Endothelial cell (in vitro differentiated cells): ENCODE measurements around the gene UGP2. TPM values are rescaled to one million over a fixed set of nuclear protein-coding genes. Genes with fewer than 3 reads are reported as not detected.

Experiments
- DNase-seq: peaks from one replicate; pipeline ENCODE4 v3.0.0; 2021; ENCODE audit warnings: low spot score
- H3K27ac Mint-ChIP-seq: one replicate; pipeline ENCODE4 v1.8.0; 2021; ENCODE audit warnings: mixed read lengths, inconsistent platforms; ENCODE audit not compliant: unreplicated experiment
- H3K27me3 Mint-ChIP-seq: one replicate; pipeline ENCODE4 v1.8.0; 2021; ENCODE audit warnings: mild to moderate bottlenecking, moderate library complexity, mixed read lengths, inconsistent platforms; ENCODE audit not compliant: unreplicated experiment
- H3K36me3 Mint-ChIP-seq: one replicate; pipeline ENCODE4 v1.8.0; 2021; ENCODE audit warnings: mild to moderate bottlenecking, low read depth, mixed read lengths, inconsistent platforms; ENCODE audit not compliant: unreplicated experiment
- H3K4me1 Mint-ChIP-seq: one replicate; pipeline ENCODE4 v1.8.0; 2021; ENCODE audit warnings: mild to moderate bottlenecking, mixed read lengths, inconsistent platforms; ENCODE audit not compliant: unreplicated experiment
- H3K4me3 Mint-ChIP-seq: one replicate; pipeline ENCODE4 v1.8.0; 2021; ENCODE audit warnings: mild to moderate bottlenecking, mixed read lengths, inconsistent platforms; ENCODE audit not compliant: unreplicated experiment
- H3K9me3 Mint-ChIP-seq: one replicate; pipeline ENCODE4 v1.8.0; 2021; ENCODE audit warnings: mixed read lengths, inconsistent platforms; ENCODE audit not compliant: unreplicated experiment
- CTCF ChIP-seq: fragments of 200-600 bp; sonication (generic); IDR thresholded peaks from one replicate; pipeline ENCODE4 v1.5.0; 2021; ENCODE audit warnings: antibody characterized with exemption; ENCODE audit not compliant: unreplicated experiment
- total RNA-seq: library from RNA; stranded (reverse); fragmentation: NEBNext Ultra II Directional; extraction: Animal tissue kit (Norgen Biotek cat#: 25700); gene quantifications from one replicate; pipeline ENCODE4 v1.2.1, GENCODE V29; 2021; ENCODE audit not compliant: unreplicated experiment

The UGP2 gene
- total RNA-seq, 1 donor from 2014 or later: 88.3 TPM

- Mint-ChIP-seq H3K4me3 (no peak overlapping the region), H3K27ac (no peak overlapping the region), H3K27me3 (peaks cover 2% of the 10 kb centered on the region), H3K9me3 (no peaks in the 10 kb centered on the region), H3K36me3 (peaks cover 21% of the 10 kb centered on the region), H3K4me1 (peaks cover 7% of the 10 kb centered on the region)
- DNase-seq: no peak
- TF ChIP-seq CTCF: no peak
Measured at GRCh38 chr2:63881205-63881604, 39.5 kb downstream of the UGP2 start.

- Mint-ChIP-seq H3K27me3 (peaks cover 2% of the 10 kb centered on the region), H3K27ac (no peak overlapping the region), H3K36me3 (peaks cover 14% of the 10 kb centered on the region), H3K4me3 (no peak overlapping the region), H3K4me1 (peaks cover 7% of the 10 kb centered on the region), H3K9me3 (no peaks in the 10 kb centered on the region)
- DNase-seq: no peak
- TF ChIP-seq CTCF: no peak
Measured at GRCh38 chr2:63882395-63883105, 40.9 kb downstream of the UGP2 start.

GRCh38 chr2:63886445-63886844 is 44.7 kb downstream of the UGP2 start:
- H3K4me1 Mint-ChIP-seq: no peaks in the 10 kb centered on the region
- TF ChIP-seq CTCF: no peak
- no peak overlapping the region for H3K27ac Mint-ChIP-seq
- peaks cover 24% of the 10 kb centered on the region for H3K36me3 Mint-ChIP-seq
- no peak overlapping the region for H3K4me3 Mint-ChIP-seq
- no peak for DNase-seq
- H3K27me3 Mint-ChIP-seq: no peaks in the 10 kb centered on the region
- H3K9me3 Mint-ChIP-seq: no peaks in the 10 kb centered on the region

- no peak for DNase-seq
- no peaks in the 10 kb centered on the region for H3K4me1 Mint-ChIP-seq
- no peaks in the 10 kb centered on the region for H3K9me3 Mint-ChIP-seq
- H3K36me3 Mint-ChIP-seq: peaks cover 16% of the 10 kb centered on the region
- H3K27me3 Mint-ChIP-seq: no peaks in the 10 kb centered on the region
- H3K4me3 Mint-ChIP-seq: no peak overlapping the region
- TF ChIP-seq CTCF: no peak
- H3K27ac Mint-ChIP-seq: no peak overlapping the region
Measured at GRCh38 chr2:63888053-63888452, 46.4 kb downstream of the UGP2 start.
